Esophagus muscularis mucosa (tissue), 4 donors: Measurements from ENCODE around the gene RICTOR. TPM values are rescaled to one million over a fixed set of nuclear protein-coding genes. Genes with fewer than 3 reads are reported as not detected.

ENCODE experiments used
- DNase-seq: peaks from one replicate; pipeline ENCODE4 v3.0.0-alpha.2; 2017; ENCODE audit errors: extremely low spot score
- H3K27ac ChIP-seq, 4 donors: fragments of 200-600 bp; sonication (generic); replicated peaks in 1 of 4; 1 replicate in 3 of 4; 2 replicates in 1 of 4; pipeline ENCODE4 v1.5.1; 2016 to 2019; ENCODE audit warnings: mild to moderate bottlenecking in 1 of 4
- H3K27me3 ChIP-seq, 4 donors: fragments of 200-600 bp; sonication (generic); one replicate each; pipeline versions ENCODE4 v1.5.1 to v1.6.0; 2016 to 2019
- H3K36me3 ChIP-seq, 4 donors: fragments of 200-600 bp; sonication (generic); one replicate each; pipeline ENCODE4 v1.5.1; 2016 to 2019
- H3K4me1 ChIP-seq, 4 donors: fragments of 200-600 bp; sonication (generic); one replicate each; pipeline ENCODE4 v1.5.1; 2016 to 2019
- H3K4me3 ChIP-seq, 4 donors: fragments of 200-600 bp; sonication (generic); 1 replicate in 2 of 4; 2 replicates in 2 of 4; pipeline ENCODE4 v1.5.1; 2016 to 2019; ENCODE audit warnings: mild to moderate bottlenecking in 4 of 4, moderate library complexity in 1 of 4
- H3K9me3 ChIP-seq, 4 donors: fragments of 200-600 bp; sonication (generic); 1 replicate in 3 of 4; 2 replicates in 1 of 4; pipeline ENCODE4 v1.5.1; 2016 to 2019
- CTCF ChIP-seq, 3 experiments: fragments of 200-600 bp in 2 of 3; fragments of 450-650 bp in 1 of 3; sonication (generic) in 2 of 3; IDR thresholded peaks; one replicate each; pipeline ENCODE4 v1.5.1; 2017 to 2019; ENCODE audit warnings: antibody characterized with exemption in 3 of 3, mild to moderate bottlenecking in 2 of 3, moderate library complexity in 1 of 3
- EP300 ChIP-seq: sonication (generic); formaldehyde crosslinking; IDR thresholded peaks from one replicate; pipeline ENCODE4 v1.6.1; 2017; ENCODE audit warnings: antibody characterized with exemption
- POLR2A ChIP-seq: fragments of 450-650 bp; IDR thresholded peaks from one replicate; pipeline ENCODE4 v1.6.1; 2017; ENCODE audit warnings: antibody characterized with exemption, moderate library complexity, mild to moderate bottlenecking, low read depth
- POLR2AphosphoS5 ChIP-seq, 2 donors: sonication (generic); formaldehyde crosslinking; IDR thresholded peaks; one replicate each; pipeline ENCODE4 v1.6.1; 2017; ENCODE audit warnings: antibody characterized with exemption in 2 of 2
- WGBS: methylation state at CpG from one replicate; pipeline ENCODE4 v1.1.5; 2018; 5-methylcytosine and 5-hydroxymethylcytosine counted together
- intact Hi-C: fragments of 100-400 bp; cut with DNase I; formaldehyde crosslinking; loops from one replicate; pipeline ENCODE4 v1.15.1; 2023
- total RNA-seq, 4 donors: library from RNA; depleted of rRNA; stranded (reverse); fragments of >200 nt; gene quantifications; one replicate each; pipeline versions ENCODE4 v1.1.0 to v1.2.1, GENCODE V29; 2016

Gene RICTOR
- total RNA-seq, 4 donors from 2014 or later = 22.5 to 34.1 (median 26.1) TPM

- Histone ChIP-seq H3K27ac (no peak overlapping the region), H3K4me1 (peaks cover 0 to 5% (median 2%) of the 10 kb centered on the region in 4 donors), H3K36me3 (no peaks in the 10 kb centered on the region), H3K4me3 (no peak overlapping the region), H3K27me3 (no peaks in the 10 kb centered on the region), H3K9me3 (no peaks in the 10 kb centered on the region)
- 66% methylated on average over 5 of the region's 5 CpGs for WGBS
- intact Hi-C loops = no loop called here
- no peak for DNase-seq
- TF ChIP-seq POLR2A (no peak), POLR2AphosphoS5 (IDR thresholded peaks at IDR 0.05) (no peak), CTCF (IDR thresholded peaks at IDR 0.05) (no peak), EP300 (no peak)
These were observed 41.6 kb upstream of the RICTOR start for GRCh38 chr5:39115644-39116343.

GRCh38 chr5:39114155-39114554, 40.0 kb upstream of the RICTOR start:
- TF ChIP-seq POLR2A (no peak), POLR2AphosphoS5 (IDR thresholded peaks at IDR 0.05) (no peak), EP300 (no peak), CTCF (IDR thresholded peaks at IDR 0.05) (no peak)
- intact Hi-C loops = no loop called here
- DNase-seq = no peak
- WGBS = 82% methylated on average over 4 of the region's 4 CpGs
- Histone ChIP-seq H3K27ac (no peak overlapping the region), H3K4me1 (peaks cover 0 to 5% (median 2%) of the 10 kb centered on the region in 4 donors), H3K4me3 (no peak overlapping the region), H3K9me3 (no peaks in the 10 kb centered on the region), H3K36me3 (no peaks in the 10 kb centered on the region), H3K27me3 (no peaks in the 10 kb centered on the region)

- H3K36me3 ChIP-seq = no peaks in the 10 kb centered on the region
- TF ChIP-seq POLR2AphosphoS5 (IDR thresholded peaks at IDR 0.05) (no peak), POLR2A (no peak), EP300 (no peak), CTCF (IDR thresholded peaks at IDR 0.05) (no peak)
- H3K27ac ChIP-seq = no peak overlapping the region
- no peak for DNase-seq
- 74% methylated on average over 4 of the region's 4 CpGs for WGBS
- no peak overlapping the region for H3K4me3 ChIP-seq
- intact Hi-C loops = no loop called here
- H3K9me3 ChIP-seq = no peaks in the 10 kb centered on the region
- no peaks in the 10 kb centered on the region for H3K27me3 ChIP-seq
- peaks cover 0 to 5% (median 2%) of the 10 kb centered on the region in 4 donors for H3K4me1 ChIP-seq
These were observed 39.3 kb upstream of the RICTOR start for GRCh38 chr5:39113354-39113953.

GRCh38 chr5:39109606-39110005, 35.4 kb upstream of the RICTOR start:
- 77% methylated on average over 2 of the region's 2 CpGs for WGBS
- DNase-seq = no peak
- H3K36me3 ChIP-seq = no peaks in the 10 kb centered on the region

More at GRCh38 chr5:39109606-39110005, 35.4 kb upstream of the RICTOR start:
- intact Hi-C loops = no loop called here
- TF ChIP-seq POLR2AphosphoS5 (IDR thresholded peaks at IDR 0.05) (no peak), POLR2A (no peak), CTCF (IDR thresholded peaks at IDR 0.05) (no peak)
- no peaks in the 10 kb centered on the region for H3K4me1 ChIP-seq
- H3K4me3 ChIP-seq = no peak overlapping the region
- no peaks in the 10 kb centered on the region for H3K27me3 ChIP-seq
- H3K9me3 ChIP-seq = no peaks in the 10 kb centered on the region
- no peak overlapping the region for H3K27ac ChIP-seq
